HG02588 (cell line): ENCODE measurements around the gene NR5A1.

Experiments
- ATAC-seq: cut with Tn5 transposase; IDR thresholded peaks from one replicate; pipeline ENCODE4 v1.9.1; 2021; ENCODE audit warnings: mild to moderate bottlenecking, moderate library complexity; ENCODE audit not compliant: unreplicated experiment

NR5A1 gene

GRCh38 chr9:124444166-124444565 lies 63.0 kb downstream of the NR5A1 start:
- no peak for ATAC-seq

GRCh38 chr9:124443625-124444024 lies 63.6 kb downstream of the NR5A1 start:
- no peak for ATAC-seq

GRCh38 chr9:124442826-124443225 lies 64.4 kb downstream of the NR5A1 start:
- ATAC-seq, result no peak

- no peak for ATAC-seq
These were observed 64.8 kb downstream of the NR5A1 start for GRCh38 chr9:124442379-124442778.

- ATAC-seq, result no peak
These were observed 65.9 kb downstream of the NR5A1 start for GRCh38 chr9:124441291-124441690.

GRCh38 chr9:124440786-124441185 lies 66.4 kb downstream of the NR5A1 start:
- ATAC-seq, result no peak

- ATAC-seq, result no peak
These were observed 67.4 kb downstream of the NR5A1 start for GRCh38 chr9:124439686-124440243.

GRCh38 chr9:124439086-124439485 lies 68.1 kb downstream of the NR5A1 start:
- ATAC-seq, result no peak

- no peak for ATAC-seq
These were observed 69.1 kb downstream of the NR5A1 start for GRCh38 chr9:124438091-124438490.

GRCh38 chr9:124437086-124437485 lies 70.1 kb downstream of the NR5A1 start:
- ATAC-seq, result no peak

- ATAC-seq, result no peak
These were observed 70.9 kb downstream of the NR5A1 start for GRCh38 chr9:124436320-124436719.
